ENCODE results near the gene SLC4A4. TPM values are rescaled to one million over a fixed set of nuclear protein-coding genes. Genes with fewer than 3 reads are reported as not detected.

Gene SLC4A4
- total RNA-seq, 1 donor from 2014 or later: 9.8 TPM

GRCh38 chr4:71453531-71453930 is 114.7 kb downstream of the SLC4A4 start:
- DNase-seq (ENCODE audit: low spot score) (no peak), ATAC-seq (no peak)
- intact Hi-C loops (cut with DNase I): no loop called here

GRCh38 chr4:71456841-71457240 is 118.0 kb downstream of the SLC4A4 start:
- no peak for DNase-seq (ENCODE audit: low spot score)
- intact Hi-C loops (cut with DNase I): no loop called here
- ATAC-seq: no peak

DNA sequence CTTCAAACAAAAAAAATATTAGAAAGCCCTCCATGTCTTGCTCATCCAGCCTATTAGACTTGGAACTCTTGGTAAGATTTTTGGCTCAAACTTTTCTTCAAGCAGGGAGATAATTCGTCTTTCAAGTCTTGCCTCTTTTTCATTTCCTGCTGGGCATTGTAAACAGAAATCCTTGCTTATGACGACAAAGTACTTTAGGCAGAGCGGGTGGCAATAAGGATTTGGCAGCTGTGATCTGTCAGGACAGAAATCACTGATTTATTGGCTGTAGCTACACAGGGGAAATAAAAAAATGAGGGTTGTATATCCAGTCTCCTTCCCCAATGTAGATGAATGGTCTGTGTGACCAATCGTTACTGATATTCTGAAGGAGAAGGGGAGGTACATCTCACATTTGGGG is 121.6 kb downstream of the SLC4A4 start:
- no peak for ATAC-seq
- no peak for DNase-seq (ENCODE audit: low spot score)
- intact Hi-C loops (cut with DNase I): no loop called here

- intact Hi-C loops (cut with DNase I): no loop called here
- DNase-seq (ENCODE audit: low spot score): no peak
- ATAC-seq: no peak
Measured at GRCh38 chr4:71461422-71461821, 122.6 kb downstream of the SLC4A4 start.

GRCh38 chr4:71466775-71467174 is 128.0 kb downstream of the SLC4A4 start:
- no peak for ATAC-seq
- intact Hi-C loops (cut with DNase I): no loop called here
- DNase-seq (ENCODE audit: low spot score): no peak

DNA sequence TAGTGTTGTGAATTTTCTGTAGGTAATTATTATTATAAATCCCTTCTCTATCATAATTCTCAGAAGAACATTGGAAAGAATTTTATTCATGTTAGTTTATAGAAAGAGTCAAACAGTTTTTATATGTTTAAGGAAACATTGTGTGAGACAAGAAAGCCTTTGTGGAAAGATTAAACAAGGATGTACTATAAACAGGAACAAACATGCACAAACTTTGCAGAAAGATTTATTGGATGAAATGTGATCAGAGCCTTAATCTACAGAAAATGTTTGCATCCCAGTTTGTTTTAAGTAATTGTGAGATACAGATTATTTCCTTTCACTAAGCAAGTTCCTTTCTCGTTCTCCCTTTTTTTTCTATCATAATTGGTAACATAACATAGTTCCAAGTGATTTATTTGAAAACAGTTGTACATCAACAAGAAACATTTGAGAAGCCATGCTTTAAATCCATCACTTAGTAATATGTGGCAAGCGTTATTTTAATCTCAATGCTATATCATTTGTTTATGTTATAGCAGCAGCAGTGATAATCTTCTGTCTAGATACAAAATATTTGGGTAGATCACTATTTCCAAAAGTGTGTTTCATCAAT is 129.4 kb downstream of the SLC4A4 start:
- no peak for DNase-seq (ENCODE audit: low spot score)
- ATAC-seq: no peak
- intact Hi-C loops (cut with DNase I): no loop called here

- intact Hi-C loops (cut with DNase I): no loop called here
- ATAC-seq (no peak), DNase-seq (ENCODE audit: low spot score) (no peak)
Measured at GRCh38 chr4:71469541-71469940, 130.7 kb downstream of the SLC4A4 start.

DNA sequence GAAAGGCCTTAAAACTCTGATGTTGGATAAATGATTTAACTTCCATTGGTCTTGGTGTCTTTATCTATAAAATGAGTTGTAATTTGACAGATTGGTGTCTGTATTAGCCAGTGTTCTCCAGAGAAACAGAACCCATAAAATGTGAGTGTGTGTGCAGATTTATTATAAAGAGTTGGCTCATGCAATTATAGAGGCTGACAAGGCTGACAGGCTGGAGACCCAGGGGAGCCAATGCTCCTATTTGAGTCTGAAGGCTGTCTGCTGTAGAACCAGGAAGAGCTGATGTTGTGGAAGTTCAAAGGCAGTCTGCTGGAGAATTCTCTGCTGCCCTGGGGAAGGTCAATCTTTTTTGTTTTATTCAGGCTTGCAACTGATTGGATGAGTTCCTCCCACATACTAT is 131.7 kb downstream of the SLC4A4 start:
- DNase-seq (ENCODE audit: low spot score): no peak
- ATAC-seq: no peak
- intact Hi-C loops (cut with DNase I): no loop called here

DNA sequence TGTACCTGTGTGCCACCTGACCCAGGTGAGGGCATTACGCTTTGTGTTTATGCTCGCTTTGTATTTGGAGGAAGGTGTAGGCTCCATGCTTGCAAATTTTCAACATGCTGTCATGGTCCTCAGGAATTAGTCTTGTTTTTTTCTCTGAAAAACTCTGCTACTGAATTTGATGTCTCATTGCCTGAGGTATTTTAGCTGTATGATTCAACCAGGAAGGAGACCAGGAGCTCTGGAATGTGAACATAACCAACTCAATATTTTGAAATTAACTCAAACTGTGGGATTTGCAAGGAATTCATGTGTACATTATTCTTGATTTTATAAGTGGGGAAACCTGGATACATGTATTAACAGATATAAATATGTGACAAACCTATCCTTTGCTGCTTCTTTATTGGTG is 134.1 kb downstream of the SLC4A4 start:
- intact Hi-C loops (cut with DNase I): no loop called here
- DNase-seq (ENCODE audit: low spot score) (no peak), ATAC-seq (no peak)

- ATAC-seq (no peak), DNase-seq (ENCODE audit: low spot score) (no peak)
- intact Hi-C loops (cut with DNase I): no loop called here
Measured at GRCh38 chr4:71473541-71474240, 134.9 kb downstream of the SLC4A4 start.

GRCh38 chr4:71474731-71475130 is 135.9 kb downstream of the SLC4A4 start:
- no peak for ATAC-seq
- intact Hi-C loops (cut with DNase I): no loop called here
- no peak for DNase-seq (ENCODE audit: low spot score)

DNA sequence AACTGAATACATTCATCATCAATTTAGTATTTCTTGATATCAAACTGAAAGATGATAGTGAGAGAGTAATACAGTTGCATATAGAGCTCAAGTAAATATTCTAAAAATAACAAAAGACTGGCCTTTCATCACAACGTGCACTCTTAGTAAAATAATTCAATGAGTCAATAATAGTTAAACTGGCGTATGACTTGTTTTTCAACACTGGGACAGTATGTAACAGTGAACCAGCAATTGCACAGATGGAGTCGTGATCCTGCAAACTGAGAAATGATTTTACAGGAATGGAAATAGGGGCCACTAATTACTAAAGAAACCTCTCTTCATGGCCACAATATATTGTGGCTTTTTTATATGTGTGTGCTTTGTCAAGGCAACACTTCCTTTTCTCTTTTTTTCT is 137.4 kb downstream of the SLC4A4 start:
- DNase-seq (ENCODE audit: low spot score) (no peak), ATAC-seq (no peak)
- intact Hi-C loops (cut with DNase I): no loop called here

- ATAC-seq: no peak
- intact Hi-C loops (cut with DNase I): loop anchor here (5.0 kb wide), 1 partner anchor 1331 kb away; no protein-coding TSS in a partner anchor
- no peak for DNase-seq (ENCODE audit: low spot score)
Measured at GRCh38 chr4:71486550-71487343, 147.9 kb downstream of the SLC4A4 start.

DNA sequence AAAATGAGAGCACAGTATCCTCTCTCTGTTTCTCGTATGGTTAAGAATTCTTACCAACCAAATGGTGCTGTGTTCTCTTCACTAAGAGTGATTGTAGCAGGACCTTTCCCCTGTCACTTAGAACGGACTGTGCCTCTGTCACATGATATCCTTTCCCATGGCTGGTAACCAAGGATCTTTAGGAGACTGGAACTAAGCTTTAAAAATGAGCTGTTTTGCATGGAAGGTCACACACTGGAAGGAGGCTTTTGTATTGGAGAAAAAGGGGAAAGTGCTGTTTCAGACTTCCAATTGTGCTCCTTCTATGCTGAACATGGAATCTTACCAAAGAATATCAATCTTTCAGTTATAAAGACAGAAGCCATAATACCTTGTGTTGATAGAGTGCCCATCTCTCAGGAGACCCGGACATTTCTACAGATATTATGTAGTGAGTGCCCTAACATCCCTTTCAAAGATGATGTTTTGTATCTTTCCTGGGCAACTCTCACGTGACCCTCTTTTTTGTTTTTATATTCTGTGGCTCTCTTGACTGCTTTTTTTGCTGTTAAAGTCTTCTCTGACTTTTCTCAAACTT is 148.6 kb downstream of the SLC4A4 start:
- ATAC-seq (peak; percentile 42), DNase-seq (ENCODE audit: low spot score) (no peak)
- intact Hi-C loops (cut with DNase I): loop anchor here (5.0 kb wide), 1 partner anchor 1330 kb away; no protein-coding TSS in a partner anchor

GRCh38 chr4:71494539-71494938 is 155.7 kb downstream of the SLC4A4 start:
- intact Hi-C loops (cut with DNase I): no loop called here
- no peak for ATAC-seq

GRCh38 chr4:71495454-71495853 is 156.6 kb downstream of the SLC4A4 start:
- DNase-seq (ENCODE audit: low spot score): no peak
- ATAC-seq: no peak
- intact Hi-C loops (cut with DNase I): no loop called here

More at GRCh38 chr4:71494539-71494938, 155.7 kb downstream of the SLC4A4 start:
- DNase-seq (ENCODE audit: low spot score): no peak

DNA sequence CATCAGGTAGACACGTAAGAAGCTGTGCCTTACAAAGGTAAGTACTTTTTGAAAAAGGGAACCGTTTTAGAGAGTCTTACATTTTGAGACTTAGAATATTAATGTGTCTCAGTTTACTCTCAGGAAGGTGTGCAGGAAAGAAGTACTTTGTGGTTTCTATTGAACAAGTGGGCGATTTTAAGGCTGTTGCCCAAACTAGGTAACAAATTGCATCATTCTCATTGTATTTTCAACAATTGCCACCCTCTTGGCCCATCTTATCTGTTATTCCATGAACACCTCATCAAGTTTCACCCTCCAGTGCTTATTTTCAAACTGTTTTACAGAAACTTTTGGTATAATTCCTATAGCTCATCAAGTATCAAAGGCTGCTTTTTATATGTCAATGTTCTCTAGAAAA is 158.3 kb downstream of the SLC4A4 start:
- DNase-seq (ENCODE audit: low spot score) (no peak), ATAC-seq (no peak)
- intact Hi-C loops (cut with DNase I): no loop called here

- ATAC-seq (no peak), DNase-seq (ENCODE audit: low spot score) (no peak)
- intact Hi-C loops (cut with DNase I): no loop called here
Measured at GRCh38 chr4:71498002-71498401, 159.2 kb downstream of the SLC4A4 start.

DNA sequence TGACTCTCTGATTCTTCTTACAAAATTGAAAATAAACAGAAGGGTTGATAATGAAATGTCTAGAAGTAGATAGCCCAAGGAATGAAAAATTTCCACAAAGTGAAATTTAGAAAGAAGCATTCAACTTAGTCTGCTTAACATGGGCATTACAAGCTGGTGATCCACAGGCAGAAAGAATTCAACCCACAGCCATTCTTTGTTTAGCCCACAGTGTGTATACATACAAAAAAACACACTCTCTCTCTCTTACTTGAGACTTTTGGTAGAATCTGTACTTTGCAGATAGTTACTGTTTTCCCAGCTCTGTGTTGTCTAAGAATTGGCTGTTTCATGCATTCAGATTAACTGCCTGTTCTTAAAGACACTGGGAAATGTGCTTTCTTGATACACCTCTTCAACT is 159.8 kb downstream of the SLC4A4 start:
- ATAC-seq: no peak
- intact Hi-C loops (cut with DNase I): no loop called here
- no peak for DNase-seq (ENCODE audit: low spot score)

- ATAC-seq: no peak
- no peak for DNase-seq (ENCODE audit: low spot score)
- intact Hi-C loops (cut with DNase I): no loop called here
Measured at GRCh38 chr4:71501992-71502391, 163.2 kb downstream of the SLC4A4 start.

All from sciatic nerve (tissue), 2 donors.